HG02852 (cell line): ENCODE results near the gene NLGN1.

Experiments
- ATAC-seq: cut with Tn5 transposase; IDR thresholded peaks from one replicate; pipeline ENCODE4 v1.9.1; 2021; ENCODE audit warnings: mild to moderate bottlenecking, moderate library complexity; ENCODE audit not compliant: unreplicated experiment

NLGN1 gene

DNA sequence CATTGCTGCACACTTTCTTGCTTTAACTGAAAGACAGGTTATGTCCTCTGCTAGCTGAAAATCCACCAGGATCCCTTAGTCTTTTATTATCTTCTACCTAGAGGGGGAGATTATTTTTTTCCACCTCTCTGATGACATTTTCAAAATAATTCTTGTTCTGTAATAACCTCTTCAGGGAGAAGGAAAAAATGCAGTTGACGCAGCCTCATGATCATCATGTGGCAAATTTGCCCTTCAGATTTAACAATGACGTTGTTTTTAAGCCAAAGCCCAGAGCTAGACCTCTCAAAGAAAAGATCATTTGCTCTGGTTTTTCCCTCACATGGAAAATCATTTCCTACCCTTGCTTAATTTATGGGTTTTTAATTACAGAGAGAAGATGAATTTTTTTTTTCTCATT lies 724.9 kb downstream of the NLGN1 start:
- no peak for ATAC-seq

DNA sequence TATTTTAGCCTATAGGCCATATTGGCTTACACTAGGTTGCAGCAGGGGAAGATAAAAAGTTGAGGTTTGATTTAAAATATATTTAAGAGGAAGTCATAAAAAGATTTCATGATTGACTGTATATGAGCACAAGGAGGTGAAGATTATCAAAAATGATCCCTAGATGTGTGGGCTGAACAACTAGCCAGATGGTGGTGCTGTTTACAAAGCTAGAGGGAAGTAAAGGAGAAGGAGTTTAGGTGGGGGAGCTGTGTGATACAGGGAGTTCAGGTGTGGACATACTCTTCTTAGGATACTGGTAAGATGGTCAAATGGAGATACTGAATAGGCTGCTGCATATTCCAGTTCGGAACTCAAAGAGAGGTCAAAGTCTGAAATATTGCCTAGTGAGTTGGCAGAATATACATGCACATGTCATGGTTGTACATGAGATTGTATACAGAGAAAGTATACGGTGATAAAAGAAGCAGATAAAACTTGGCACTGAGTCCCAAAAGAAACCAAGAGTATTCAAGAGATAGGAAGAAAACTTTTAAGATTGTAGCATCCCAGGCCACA lies 727.8 kb downstream of the NLGN1 start:
- no peak for ATAC-seq

DNA sequence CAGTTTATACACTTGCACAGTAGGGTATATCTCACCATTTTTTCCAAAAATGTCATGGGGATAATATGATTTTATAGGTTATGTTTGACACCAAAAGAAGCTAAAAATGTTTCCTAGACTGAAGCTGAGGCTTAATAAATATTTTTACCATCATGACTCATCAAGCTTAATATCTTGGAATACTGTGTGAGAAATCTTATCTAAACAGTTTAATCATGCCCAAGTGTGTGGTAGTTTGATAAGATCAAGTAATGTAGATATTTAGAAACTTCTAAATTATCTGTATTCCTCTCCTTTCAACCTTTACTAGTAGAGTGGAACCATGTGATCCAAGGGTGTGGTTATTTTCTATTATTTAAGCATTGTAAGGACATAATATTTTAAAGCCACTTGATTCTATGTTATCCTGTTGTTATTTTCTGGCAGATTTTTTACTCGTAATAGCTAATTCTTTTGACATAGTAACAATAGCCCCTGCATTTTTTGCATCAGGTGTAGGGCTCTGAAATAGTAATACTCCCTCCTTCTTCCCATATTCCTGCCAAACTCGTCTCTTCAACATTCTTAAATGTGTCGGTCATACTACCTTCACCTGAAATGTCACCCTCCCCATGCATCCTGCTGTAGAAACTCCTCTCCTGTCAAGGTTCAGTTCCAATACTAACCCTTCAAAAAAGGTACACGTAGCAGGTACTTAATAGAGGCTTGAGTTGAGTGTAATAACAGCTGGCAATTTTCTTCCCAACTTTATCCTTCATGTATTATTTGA lies 729.6 kb downstream of the NLGN1 start:
- no peak for ATAC-seq

DNA sequence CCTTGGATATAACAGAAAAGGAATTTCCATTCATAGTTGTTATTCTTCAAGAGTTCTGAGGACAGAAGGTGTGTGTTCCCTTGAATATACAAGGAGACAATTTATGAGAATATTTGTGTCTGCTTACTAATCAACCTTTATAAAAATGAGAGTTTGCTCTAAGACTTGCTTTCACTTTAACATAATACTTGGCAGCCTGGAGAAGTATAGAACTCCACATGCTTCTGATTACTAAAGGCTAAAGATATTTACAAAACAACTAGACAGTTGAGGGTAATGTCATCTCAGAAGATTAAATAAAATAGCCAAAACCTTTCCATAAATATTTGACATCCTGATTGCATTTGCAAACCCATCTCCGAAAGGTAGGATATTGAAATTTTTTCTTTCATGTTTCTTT lies 734.5 kb downstream of the NLGN1 start:
- ATAC-seq = no peak

DNA sequence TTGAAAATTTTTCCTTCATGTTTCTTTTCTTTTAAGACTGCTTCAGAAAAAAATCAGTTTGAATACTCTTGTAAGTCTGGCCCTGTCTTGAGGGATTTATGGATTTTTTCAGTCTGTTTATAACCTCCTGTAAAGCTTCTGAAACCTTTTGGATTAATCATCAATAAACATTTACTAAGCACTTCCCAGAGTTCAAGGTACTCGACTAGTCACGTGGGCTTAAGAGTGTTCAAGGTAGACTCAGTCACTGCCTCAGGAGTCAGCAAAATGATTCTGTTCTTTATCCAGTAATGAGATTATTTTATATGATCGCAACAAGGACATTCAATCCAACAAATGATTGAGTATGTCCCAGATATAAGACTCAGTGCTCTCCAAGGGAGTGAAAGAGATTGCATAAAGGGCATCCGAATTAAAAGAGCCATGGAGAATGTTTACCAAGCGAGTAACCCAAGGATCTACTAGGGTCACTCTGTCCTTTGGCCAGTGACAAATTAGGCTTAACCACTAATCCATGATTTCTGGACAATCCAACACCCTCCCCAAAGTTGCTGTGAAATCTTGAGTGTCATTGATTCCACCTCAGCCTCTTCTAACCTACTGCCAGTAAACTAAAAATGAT lies 735.0 kb downstream of the NLGN1 start:
- no peak for ATAC-seq

DNA sequence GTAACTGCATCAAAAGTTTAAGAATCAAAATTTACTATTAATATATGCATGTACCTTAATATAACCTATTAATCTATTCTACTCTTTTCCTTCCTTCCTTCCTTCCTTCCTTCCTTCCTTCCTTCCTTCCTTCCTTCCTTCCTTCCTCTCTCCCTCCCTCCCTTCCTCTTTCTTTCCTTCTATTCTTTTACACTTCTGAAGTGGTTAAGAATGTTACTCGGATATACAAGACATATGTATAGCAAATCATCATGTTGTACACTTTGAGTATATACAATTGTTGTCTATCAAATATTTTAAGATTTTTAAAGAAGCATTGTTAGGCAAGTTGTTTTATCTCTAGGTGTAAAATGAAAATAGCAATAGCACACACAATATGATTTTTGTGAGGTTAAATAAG lies 748.5 kb downstream of the NLGN1 start:
- ATAC-seq = no peak

DNA sequence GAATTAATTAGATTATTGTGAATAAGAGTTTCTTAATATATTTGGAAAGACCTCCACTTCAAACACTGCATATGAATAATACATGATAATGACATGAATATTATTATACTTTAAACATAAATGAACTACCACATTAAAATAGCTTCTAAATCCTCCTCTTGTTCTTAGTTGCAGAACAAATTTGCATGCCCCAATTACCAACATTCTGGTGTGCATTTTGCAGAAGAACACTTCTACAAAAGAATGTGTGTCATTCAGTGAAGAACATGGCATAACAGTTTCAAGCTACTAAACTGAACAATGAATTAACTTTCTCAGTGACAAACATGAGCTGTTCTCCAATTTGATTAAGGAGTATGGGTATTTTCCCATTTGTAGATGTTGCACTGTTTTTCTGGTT lies 750.3 kb downstream of the NLGN1 start:
- ATAC-seq = no peak

DNA sequence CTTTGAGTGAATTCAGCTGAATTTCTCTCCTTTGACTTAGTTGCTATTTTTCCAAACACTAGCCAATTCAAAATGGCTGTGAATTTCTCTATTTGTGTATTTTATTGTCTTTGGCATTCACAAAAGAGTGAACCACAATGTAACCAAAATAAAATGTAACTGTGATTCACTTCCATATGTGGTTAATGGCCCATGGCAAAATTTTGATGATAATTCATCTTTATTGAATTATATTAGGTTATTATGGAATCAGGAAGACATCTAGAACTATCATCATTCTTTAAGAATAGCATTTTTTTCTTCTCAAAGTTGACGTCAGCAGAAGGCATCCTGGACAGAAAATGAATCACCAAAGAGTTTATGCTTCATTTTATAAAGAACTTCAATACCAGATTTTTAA lies 756.3 kb downstream of the NLGN1 start:
- ATAC-seq = no peak

DNA sequence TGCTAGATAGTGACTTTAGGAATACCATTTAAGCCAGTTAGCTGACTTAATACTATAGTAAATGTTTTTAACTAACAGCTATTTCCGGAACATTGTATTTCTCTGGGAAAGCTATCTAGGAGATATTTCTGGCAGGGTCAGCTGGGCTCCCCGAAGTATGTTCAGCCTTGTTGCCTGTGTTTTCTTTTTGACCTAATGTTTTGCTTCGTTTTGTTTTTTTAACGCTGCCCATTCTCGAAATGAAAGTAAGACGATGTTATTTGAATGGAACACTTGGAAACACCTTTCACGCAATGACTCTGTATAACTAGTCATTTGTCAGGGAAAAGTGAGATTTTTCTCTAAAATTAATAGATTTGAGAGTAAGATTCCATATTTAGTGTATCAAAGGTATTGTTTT lies 758.7 kb downstream of the NLGN1 start:
- ATAC-seq = no peak

DNA sequence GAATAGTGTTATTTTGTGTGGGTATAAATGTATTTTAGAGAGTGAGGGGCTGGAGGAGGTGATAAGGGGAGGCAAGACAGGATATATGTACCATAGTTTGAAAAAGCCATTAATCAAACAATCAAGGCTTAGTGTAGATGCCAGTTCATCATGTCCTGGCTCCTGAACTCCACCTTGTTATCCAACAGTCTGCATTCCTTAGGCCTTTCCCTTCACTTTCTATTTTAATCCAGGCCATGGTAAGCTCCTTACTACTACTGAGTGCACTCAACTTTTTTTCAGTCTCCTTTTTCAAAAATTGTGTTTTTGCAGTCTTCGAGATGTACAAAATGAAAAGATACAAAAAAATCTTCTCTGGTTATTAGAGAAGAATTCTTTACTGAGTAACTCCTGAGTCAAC lies 761.1 kb downstream of the NLGN1 start:
- no peak for ATAC-seq

DNA sequence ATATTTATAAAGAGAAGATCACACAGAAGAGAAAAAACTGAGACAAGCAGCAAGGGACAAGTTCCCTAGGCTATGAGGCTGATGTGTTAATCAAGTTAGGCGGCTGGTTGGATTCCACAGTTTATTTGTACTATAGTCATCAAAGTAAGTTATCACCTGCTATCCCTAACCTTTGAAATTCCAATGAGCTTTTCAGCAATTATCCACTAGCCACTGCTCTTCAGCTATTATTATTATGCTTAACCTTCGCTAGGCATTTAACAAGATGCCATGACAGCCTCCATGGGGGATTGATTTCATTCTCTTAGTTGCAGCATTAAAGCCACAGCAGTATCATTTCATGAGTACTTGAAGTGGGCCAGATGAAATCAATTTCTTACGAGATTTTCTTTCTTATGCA lies 762.1 kb downstream of the NLGN1 start:
- ATAC-seq = no peak

DNA sequence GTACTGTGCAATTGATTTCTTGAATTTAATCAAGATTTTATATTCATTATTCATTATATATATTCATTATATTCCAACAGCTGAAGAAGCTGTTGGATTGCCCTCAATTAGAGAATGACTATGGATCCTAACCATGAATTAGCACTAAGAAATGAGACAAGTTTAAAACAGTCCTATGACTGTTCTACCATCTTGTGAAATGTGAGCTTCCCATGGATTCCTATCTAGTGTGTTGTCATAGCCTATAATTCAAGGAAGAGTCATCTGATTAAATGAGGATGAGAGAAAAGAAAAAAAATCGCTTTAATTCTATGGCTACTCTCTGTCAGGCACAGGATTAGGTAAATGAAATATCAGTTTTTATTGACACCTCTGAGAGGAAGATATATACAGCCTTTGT lies 765.0 kb downstream of the NLGN1 start:
- ATAC-seq = no peak

DNA sequence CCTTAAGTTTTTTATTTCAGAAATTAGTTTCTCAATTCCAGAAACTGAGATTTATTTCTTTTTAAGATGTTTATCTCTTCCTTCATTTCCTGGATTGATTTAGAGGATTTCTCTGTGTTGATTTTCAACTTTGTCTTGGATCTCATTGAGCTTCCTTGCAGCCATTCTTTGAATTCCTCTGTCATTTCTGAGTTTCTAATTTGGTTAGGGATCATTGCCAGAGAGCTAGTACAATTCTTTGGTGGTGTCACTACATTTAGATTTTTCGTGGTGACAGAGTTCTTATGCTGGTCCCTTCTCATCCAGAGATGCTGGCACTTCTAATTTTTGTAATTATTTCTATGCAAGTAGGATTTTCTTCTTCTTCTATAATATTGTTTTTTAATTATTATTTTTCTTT lies 770.5 kb downstream of the NLGN1 start:
- ATAC-seq = no peak

DNA sequence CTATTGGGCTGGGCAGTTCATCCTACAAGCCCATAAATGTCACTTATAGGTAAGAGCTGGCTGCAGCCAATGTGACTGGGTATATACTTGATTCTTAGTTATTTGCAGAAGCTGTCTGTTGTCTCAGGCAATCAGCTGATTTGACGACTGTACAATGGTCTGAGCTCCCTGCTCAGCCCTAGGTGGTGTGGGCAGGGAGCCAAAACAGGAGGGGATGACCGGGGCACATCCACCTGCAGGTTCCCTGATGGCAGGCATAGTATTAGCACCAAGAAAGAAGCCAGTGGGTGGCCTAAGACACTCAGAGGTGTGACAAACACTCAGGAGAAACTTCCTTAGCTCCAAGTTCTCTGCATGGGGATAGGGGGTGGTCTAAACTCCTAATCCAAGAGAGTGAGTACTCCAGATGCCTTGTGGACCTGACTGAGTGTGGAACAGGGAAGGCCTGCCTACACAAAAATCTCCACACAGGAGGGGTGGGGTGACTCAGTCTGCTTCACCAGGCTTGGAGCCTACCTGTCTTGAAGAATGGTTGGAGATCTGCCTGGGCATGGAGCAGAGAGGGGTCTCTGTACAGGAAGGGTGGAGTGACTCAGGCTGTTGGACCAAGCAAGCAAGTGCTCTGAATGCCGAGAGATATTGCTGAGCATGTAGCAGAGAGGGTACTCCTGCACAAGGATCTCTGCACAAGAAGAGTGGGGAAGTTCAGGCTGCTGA lies 771.2 kb downstream of the NLGN1 start:
- no peak for ATAC-seq

DNA sequence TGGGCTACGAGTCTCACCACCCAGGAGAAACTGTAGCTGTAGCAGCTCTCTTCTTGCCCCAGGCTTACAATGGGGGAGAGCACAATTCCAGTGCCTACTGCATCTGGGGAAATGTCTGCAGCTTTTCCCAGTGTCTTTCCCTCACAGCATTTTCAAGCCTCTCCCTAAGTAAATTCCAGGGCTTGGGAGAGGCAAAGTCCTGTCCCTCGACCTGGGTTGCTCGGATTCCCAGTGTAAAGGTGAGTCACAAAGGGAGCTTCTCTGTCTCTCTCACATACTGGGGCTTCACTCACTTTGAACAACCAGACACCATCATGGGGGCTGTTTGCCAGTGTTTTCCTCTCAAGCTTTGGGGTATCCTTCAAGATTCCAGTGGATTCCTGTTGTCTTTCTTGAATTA lies 772.2 kb downstream of the NLGN1 start:
- no peak for ATAC-seq

DNA sequence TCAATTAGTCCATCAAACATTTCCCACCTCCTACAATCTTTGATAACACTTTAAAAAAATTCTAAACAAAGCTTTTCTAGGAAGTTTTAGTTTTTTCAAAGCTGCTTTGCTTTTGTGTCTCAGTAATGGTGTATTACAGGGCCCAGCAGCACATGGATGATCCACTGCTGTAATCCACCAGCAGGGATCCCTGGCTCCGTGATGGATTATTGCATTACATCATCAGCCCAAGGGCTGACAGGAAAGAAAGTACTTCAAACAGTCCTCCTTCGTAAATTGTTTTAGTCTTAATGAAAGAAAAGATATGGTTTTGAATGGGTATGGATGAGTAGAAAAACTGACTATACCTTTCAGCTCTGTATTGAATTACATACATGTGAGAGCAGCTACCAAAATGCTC lies 772.7 kb downstream of the NLGN1 start:
- no peak for ATAC-seq

DNA sequence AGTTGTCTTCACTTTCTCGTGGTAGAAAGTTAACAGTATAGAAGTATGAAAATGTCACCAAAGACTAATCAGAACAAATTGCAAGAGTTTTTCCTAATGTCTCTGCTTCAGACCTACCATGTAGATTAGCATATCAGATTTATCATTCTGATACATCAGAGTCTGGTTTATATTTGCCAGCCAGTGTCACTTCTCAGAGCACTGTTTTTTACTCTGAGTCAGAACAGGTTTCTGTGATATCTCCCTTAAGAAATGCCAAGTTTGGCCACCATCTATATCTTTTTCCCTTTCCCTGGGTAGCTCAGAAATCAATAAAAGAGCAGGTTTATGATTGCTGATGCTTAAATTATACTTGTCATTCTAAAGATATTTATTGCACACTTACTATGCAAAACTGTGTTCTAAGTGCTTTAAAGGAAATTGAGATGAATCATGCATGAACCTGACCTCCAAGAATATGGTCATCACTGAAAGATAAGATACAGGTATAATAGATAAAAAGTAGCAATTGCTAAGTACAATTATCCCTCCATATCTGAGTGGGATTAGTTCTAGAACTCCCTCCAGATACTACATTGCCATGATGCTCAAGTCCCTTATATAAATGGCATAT lies 788.9 kb downstream of the NLGN1 start:
- no peak for ATAC-seq

DNA sequence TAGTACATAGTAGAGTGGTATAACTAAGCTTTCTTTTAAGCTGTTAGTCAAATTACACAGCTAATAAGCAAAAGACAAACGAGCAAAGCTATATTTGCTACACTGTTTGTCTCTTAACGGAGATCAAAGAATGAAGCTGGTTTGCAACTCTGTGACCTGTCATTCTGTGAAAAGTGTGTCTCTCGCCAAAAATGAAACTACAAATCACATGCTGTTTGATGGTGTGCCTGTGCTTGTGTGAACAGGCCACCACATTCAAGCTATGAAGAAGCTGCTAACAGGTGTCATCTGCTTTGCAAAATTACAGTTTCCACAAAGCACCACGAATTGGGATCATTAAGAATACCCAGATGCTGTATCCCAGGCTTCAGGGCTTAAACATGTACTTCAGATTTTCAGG lies 793.8 kb downstream of the NLGN1 start:
- peak; percentile 84 for ATAC-seq

DNA sequence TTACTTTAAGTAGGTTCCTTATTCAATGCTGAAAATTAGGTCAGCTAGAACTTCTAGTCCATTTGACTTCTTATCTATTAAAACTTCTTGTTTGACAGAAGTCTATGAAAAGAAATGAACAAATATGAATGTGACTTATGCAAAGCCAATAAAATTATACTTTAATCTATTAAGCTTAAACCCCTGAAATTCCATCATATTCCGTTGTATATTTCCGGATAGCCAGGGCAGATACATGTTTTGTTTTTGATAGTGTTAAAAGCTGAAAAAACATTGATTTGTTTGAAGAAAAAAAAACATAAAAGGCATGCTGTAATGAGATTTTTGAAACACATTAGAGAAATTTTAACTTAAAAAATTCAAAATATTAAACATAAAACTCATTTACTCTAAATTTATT lies 794.4 kb downstream of the NLGN1 start:
- no peak for ATAC-seq

DNA sequence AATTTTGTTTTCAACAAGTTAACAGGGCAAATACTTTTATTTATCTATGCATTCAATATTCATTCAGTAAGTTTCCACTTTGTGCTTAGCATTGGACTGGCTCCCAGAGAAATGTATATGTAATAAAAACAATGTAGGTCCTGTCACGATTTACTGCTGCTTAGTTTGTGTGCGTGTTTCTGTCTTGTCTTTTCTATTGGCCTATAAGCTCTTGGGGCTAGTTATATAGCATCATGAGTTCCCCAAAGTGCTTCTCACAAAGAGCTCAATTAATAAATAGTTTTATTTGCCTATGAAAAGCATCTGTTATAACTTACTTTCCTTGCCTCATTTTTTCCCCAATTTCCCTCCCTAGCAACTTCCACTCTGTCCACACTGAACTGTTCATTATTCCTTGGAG lies 794.9 kb downstream of the NLGN1 start:
- ATAC-seq = no peak

DNA sequence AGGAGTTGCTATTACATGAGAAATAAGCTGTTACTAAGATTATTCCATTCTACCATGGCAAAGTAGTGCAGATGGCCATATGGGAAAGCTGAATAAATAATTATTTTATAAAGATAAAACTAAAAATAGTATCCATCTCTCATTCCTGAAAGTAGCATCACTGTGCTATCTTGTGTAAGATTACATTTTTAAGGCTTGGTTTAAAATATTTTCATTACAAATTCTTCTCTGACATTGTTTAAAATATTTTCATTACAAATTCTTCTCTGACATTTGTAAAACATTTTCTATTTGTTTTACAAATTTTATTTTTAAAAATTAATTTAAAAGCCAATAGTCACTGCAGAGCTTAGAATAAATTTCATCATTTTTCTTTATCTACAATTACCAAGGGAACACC lies 796.1 kb downstream of the NLGN1 start:
- no peak for ATAC-seq

DNA sequence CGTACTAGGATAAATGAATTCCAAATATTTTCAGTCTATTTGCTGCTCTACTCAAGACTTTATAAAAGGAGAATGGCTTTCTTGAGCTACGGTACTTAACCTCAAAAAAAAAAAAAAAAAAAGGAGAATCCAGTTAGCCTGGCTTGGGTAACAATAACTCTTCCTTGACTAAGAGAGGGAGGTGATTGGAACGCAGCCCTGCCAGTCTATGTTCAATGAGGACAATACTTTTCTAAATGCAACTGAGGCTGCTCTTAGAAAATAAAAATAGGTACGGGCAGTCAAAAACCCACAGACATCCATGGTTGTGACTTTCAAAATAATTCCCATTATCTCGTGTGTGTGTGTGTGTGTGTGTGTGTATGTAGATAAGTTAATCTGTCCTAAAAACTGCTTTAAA lies 799.9 kb downstream of the NLGN1 start:
- ATAC-seq = no peak
